GM21423 (cell line): ENCODE results near the gene DGKH.
"Not testable (repeated sequence)": the region's sequence is repeated elsewhere in the genome, so short reads cannot be mapped to it uniquely, and the experiment has no call there.

Experiments used
- ATAC-seq: cut with Tn5 transposase; IDR thresholded peaks from one replicate; pipeline ENCODE4 v1.9.1; 2021; ENCODE audit warnings: mild to moderate bottlenecking, moderate library complexity; ENCODE audit not compliant: unreplicated experiment

The DGKH gene

GRCh38 chr13:42109957-42110356 is 61.5 kb downstream of the DGKH start:
- ATAC-seq = no peak

DNA sequence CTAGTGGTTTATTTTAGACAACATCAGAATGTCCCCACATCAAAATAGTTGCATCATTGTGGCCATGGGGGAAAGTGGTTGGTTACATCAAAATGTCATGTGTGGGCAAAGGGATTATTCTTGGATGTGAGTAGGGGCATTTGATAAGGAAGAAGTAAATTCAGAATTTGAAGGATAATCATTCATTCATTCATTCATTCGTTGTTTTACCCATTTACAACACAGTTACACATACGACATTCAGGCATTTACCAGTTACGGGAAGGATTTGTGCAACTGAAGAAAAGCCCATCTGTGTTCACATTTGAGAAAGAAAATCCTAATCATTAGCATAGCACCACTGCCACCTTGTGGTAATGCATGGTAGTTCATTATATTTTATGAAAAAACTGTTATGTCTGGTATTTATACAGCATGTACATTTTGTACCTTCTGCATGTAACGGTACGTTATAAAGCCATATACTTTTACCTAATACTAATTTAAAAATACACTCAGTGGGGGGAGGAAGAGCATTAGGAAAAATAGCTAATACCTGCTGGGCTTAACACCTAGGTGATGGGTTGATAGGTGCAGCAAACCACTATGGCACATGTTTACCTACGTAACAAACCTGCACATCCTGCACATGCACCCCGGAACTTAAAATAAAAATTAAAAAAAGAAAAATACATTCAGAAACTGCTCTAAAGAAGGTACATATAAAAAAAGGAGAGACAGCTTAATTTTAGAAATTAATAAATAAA is 62.1 kb downstream of the DGKH start:
- ATAC-seq = no peak

DNA sequence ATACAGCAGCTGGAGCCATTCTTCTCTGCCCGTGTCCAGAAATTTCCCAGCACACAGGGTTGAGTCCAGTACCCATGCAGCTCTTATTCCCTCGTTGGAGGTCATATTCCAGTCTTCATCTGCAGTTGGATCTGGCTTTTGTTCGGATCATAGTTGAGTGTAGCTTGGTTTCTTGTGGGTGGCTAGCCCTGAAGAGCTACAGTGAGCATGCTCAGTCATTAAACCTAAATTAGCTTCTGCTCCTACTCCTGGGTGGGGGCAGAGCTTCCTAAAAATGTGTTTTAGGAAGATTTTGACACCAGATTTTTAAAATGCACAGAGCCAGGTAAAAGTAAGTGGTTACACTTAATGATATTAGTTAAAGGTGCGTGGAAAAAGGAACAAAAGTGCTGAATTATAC is 64.4 kb downstream of the DGKH start:
- no peak for ATAC-seq

DNA sequence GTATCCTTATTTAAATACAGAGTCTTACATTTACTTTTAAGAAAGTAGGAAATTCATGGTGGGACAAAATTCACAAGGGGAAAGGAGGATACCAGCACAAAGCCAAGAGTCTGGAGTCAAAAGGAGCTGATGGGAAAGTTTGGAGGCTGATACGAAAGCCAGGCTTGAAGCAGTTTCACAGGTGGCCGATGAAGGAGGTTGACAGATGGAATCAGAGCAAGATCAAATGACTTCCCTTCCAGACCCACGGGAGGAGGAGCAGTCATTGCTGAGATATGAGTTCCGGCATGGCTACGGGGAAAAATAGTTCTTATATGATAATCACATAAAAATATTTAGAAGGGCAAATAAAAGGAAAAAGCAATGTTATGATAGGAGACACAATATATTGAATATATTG is 65.0 kb downstream of the DGKH start:
- ATAC-seq = no peak

DNA sequence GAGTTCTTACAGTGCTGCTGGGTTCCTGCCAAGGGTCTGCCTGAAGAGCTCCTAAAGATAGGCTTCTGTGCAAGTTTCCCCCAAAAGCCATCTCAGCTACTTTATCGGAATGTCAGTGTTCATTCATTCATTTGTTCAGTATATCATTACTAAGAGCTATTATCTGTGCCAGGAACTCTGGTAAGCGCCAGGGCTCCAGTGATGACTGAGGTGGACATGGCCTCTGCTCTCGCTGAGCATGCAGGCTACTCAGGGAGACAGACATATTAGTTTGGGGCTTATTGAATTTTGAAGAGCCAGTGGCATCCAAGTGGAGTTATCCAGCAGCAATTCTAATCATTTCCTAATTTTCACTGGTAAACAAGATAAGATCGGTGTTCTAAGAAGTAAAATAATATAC is 65.8 kb downstream of the DGKH start:
- ATAC-seq = no peak

DNA sequence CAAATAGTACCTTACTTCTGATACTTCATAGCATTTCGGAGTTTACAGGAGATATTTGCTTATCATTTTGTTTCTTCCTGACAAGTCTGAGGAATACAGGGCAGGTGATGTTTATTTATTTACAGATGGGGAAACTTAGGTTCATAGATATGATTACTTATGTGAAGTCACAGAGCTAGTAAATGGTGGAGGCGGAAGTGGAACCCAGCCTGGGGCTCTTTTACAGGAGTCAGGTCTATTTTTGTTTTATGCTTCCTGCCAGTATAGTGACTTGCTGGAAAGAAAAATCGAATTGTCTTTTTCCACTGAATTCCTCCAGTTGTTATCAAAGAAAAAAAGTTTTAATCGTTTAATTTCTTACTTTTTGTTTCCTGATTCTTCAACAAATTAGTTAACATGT is 66.5 kb downstream of the DGKH start:
- ATAC-seq = no peak

DNA sequence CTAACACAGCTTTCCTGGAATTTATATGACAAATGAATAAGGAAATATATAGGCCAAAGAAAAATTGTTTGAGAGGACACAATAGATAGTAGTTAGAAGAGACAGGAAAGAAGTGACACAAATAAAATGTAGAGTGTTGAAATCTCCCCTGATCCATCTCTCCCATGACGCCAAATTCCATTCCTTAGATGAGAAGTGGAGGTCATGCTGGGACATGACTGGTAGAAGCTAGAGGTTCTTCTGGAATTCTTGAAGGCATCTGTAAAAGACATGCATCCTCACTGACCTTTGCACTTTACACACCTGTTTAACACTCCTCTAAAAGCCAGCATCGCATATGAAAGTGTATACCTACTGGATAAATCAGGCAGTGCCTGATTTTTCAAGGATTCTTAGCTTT is 67.8 kb downstream of the DGKH start:
- no peak for ATAC-seq

GRCh38 chr13:42119041-42119440 is 70.6 kb downstream of the DGKH start:
- ATAC-seq = no peak

DNA sequence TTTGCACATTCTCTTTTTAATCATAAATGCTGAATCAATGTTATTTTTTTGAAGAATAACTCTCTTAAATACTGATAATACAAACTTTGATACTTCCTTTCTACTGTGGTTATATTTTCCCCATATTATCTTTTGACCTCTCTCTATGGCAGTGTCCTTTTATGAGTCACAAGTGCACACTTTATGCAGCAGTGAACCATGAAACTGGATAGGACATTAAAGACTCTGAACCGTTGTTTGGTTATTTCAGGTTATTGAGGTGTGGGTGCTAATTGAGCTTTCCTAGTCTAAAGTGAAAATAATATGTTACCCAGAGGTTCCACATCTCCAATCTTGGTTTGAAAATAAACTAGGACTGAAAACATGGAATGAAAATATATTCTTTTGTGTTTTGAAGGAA is 71.4 kb downstream of the DGKH start:
- ATAC-seq = peak; percentile 62

DNA sequence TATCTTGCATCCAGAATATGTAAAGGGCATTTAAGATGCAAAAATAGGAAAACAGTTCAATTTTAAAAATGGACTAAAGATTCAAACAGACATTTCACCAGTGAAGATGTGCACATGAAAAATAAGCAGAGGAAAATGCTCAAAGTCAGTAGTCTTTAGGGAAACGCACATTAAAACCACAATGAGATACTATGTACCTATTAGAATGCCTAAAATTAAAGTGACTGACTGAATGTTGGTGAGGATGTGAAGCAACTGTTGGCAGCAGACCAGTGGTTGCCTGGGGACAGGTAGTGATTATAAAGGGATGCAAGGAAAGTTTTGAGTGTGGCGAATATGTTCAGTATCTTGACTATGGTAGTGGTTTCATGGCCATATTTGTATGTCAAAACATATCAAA is 75.2 kb downstream of the DGKH start:
- no peak for ATAC-seq

- ATAC-seq = no peak
Measured at GRCh38 chr13:42125046-42125445, 76.6 kb downstream of the DGKH start.

- ATAC-seq = no peak
Measured at GRCh38 chr13:42127047-42127446, 78.6 kb downstream of the DGKH start.

- ATAC-seq = no peak
Measured at GRCh38 chr13:42129033-42129432, 80.6 kb downstream of the DGKH start.

DNA sequence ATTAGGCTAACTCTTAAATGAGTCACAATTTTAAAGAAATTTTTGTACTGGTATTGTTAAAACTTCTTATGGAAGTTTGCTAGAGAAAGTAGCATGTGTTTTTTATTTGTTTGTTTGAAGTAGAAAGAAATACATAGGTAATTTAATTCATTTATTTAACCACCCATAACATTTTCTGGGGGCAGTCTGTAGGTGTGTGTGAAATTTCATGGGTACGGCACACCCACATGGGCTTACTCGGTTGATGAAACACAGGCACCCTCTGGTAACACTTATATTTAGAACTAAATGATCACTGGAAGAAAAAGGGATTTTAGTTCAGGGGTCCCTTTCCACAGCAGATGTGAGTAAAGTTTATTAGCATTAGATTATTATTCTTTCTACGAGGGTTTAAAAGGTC is 88.1 kb downstream of the DGKH start:
- ATAC-seq = no peak

- ATAC-seq = no peak
Measured at GRCh38 chr13:42137856-42138537, 89.5 kb downstream of the DGKH start.

DNA sequence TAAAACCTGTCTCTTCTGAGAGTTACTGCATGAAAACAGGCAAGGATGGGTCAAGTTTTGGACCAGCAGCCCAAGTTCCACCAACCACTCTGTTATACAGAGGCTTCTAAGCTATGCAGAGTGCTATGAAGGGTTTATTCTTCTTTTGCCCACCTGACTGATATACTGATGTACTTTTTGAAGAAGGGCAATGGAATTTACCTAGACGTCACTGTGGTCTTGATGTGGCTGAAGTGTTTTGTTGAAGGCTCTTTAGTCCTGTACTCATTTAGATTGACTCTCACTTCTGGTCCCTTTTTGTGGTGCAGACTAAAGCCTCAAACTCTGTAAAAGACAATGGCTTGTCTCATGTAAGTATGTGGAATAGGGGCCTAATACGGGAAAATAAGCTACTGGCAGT is 92.0 kb downstream of the DGKH start:
- no peak for ATAC-seq

- ATAC-seq = not testable (repeated sequence)
Measured at GRCh38 chr13:42141052-42141451, 92.6 kb downstream of the DGKH start.

DNA sequence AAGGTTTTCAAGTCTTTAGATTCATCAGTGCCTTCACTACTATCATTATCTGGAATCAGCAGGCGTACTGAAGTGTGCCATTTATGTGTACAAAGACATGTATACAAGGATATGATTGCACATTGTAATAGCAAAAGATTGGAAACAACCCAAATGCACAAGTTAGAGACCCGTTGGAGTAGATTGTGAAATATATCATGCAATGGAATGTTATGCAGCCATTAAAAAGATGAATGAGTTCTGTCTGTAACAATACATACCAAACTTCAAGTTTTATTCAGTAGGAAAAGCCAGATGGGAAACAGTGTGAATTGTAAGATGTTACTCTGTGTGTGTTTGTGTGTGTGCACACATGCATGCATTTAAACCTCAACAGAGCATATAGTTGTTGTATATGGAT is 97.9 kb downstream of the DGKH start:
- no peak for ATAC-seq

GRCh38 chr13:42148538-42148937 is 100.1 kb downstream of the DGKH start:
- ATAC-seq = no peak

- ATAC-seq = no peak
Measured at GRCh38 chr13:42149136-42149535, 100.7 kb downstream of the DGKH start.

DNA sequence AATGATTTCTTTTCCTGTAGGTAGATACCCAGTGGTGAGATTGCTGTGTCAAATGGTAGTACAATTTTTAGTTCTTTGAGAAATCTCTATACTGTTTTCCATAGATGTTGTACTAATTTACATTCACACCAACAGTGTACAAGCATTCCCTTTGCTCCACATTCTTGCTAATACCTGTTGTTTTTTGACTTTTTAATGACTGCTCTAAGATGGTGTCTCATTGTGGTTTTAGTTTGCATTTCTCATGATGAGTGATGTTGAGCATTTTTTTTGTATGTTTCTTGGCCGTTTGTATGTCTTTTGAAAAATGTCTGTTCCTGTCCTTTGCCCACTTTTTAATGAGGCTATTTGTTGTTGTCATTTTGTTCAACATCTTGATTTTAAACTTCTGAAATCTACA is 103.3 kb downstream of the DGKH start:
- ATAC-seq = no peak

DNA sequence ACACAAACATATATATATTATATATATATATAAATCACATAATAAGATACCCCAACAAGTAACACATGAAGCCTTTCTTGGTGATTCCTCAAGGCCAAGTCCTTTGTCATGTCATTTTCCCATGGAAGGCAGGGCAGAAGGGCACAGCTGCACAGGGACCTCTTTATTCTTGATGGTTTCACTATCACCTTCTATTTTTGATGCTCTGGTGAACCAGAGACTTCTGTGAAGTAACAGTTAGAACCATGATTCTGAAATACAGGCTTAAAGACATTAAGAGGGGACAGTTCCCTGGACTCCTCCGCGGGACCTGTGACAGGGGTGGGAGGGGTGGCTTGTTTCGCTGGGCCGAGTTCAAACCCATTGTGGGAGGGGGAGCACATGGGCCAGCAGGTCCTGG is 104.0 kb downstream of the DGKH start:
- ATAC-seq = no peak
